GM23338 (cell line): Measurements from ENCODE around the gene MTHFD1L. TPM values are rescaled to one million over a fixed set of nuclear protein-coding genes. Genes with fewer than 3 reads are reported as not detected.

ENCODE experiments used
- ATAC-seq: fragments of 200-7000 bp; cut with Tn5 transposase; 3 replicates; pipeline ENCODE4 v1.9.1; 2020
- DNase-seq: peaks from one replicate; pipeline ENCODE4 v3.0.0-alpha.2; 2015; ENCODE audit warnings: low spot score
- H2AFZ ChIP-seq: fragments of 200-600 bp; sonication (generic); 2 replicates; pipeline ENCODE4 v1.8.0; 2016; ENCODE audit warnings: antibody characterized with exemption, mild to moderate bottlenecking, moderate library complexity
- H3F3A ChIP-seq: fragments of 200-600 bp; sonication (generic); replicated peaks from 2 replicates; pipeline ENCODE4 v1.8.0; 2017; ENCODE audit warnings: antibody characterized with exemption, mixed run types, low read depth
- H3K27ac ChIP-seq: fragments of 200-600 bp; sonication (generic); 2 replicates; pipeline ENCODE4 v1.6.1; 2016; ENCODE audit warnings: low read depth
- H3K27me3 ChIP-seq: fragments of 200-600 bp; sonication (generic); 2 replicates; pipeline ENCODE4 v1.8.0; 2016; ENCODE audit warnings: mild to moderate bottlenecking, mixed run types, moderate library complexity; ENCODE audit not compliant: insufficient read depth
- H3K36me3 ChIP-seq: fragments of 200-600 bp; sonication (generic); 2 replicates; pipeline ENCODE4 v1.8.0; 2016; ENCODE audit warnings: mild to moderate bottlenecking; ENCODE audit not compliant: insufficient read depth
- H3K4me1 ChIP-seq: fragments of 200-600 bp; sonication (generic); 2 replicates; pipeline ENCODE4 v1.8.0; 2016; ENCODE audit warnings: mild to moderate bottlenecking, moderate library complexity; ENCODE audit not compliant: insufficient read depth
- H3K4me2 ChIP-seq: fragments of 200-600 bp; sonication (generic); 2 replicates; pipeline ENCODE4 v1.7.1; 2017; ENCODE audit warnings: mixed run types
- H3K4me3 ChIP-seq: fragments of 200-600 bp; sonication (generic); 2 replicates; pipeline ENCODE4 v1.6.1; 2016; ENCODE audit warnings: mixed run types
- H3K79me2 ChIP-seq: fragments of 200-600 bp; sonication (generic); replicated peaks from 2 replicates; pipeline ENCODE4 v1.8.0; 2017; ENCODE audit warnings: mild to moderate bottlenecking; ENCODE audit not compliant: insufficient read depth
- H3K9me2 ChIP-seq: fragments of 200-600 bp; sonication (generic); 2 replicates; pipeline ENCODE4 v1.8.0; 2017; ENCODE audit not compliant: insufficient read depth
- H4K20me1 ChIP-seq: fragments of 200-600 bp; sonication (generic); replicated peaks from 2 replicates; pipeline ENCODE4 v1.8.0; 2017; ENCODE audit warnings: mild to moderate bottlenecking; ENCODE audit not compliant: insufficient read depth
- H3K27ac Mint-ChIP-seq: 2 replicates; pipeline ENCODE4 v1.8.0; 2020; ENCODE audit warnings: inconsistent platforms, mild to moderate bottlenecking, moderate library complexity, mixed read lengths
- H3K27me3 Mint-ChIP-seq: 3 replicates; pipeline ENCODE4 v1.8.0; 2022; ENCODE audit warnings: low read depth, mild to moderate bottlenecking, moderate library complexity, mixed read lengths, inconsistent platforms; ENCODE audit not compliant: insufficient read depth, poor library complexity
- H3K36me3 Mint-ChIP-seq: 3 replicates; pipeline ENCODE4 v1.8.0; 2021; ENCODE audit warnings: low read depth, mild to moderate bottlenecking, inconsistent platforms, moderate library complexity, mixed read lengths
- H3K4me1 Mint-ChIP-seq: 3 replicates; pipeline ENCODE4 v1.8.0; 2020; ENCODE audit warnings: mild to moderate bottlenecking, inconsistent platforms, mixed read lengths
- H3K4me3 Mint-ChIP-seq: 3 replicates; pipeline ENCODE4 v1.8.0; 2021; ENCODE audit warnings: moderate library complexity, mild to moderate bottlenecking, inconsistent platforms, mixed read lengths
- H3K9me3 Mint-ChIP-seq: 3 replicates; pipeline ENCODE4 v1.8.0; 2020; ENCODE audit warnings: moderate library complexity, mild to moderate bottlenecking, inconsistent platforms, mixed read lengths
- CREB1 ChIP-seq: fragments of 250-450 bp; sonication (Bioruptor Pico); IDR thresholded peaks from 2 replicates; pipeline ENCODE4 v1.5.0; 2020; ENCODE audit warnings: low read depth, mild to moderate bottlenecking, moderate library complexity
- ETS1 ChIP-seq: IDR thresholded peaks from 2 replicates; pipeline ENCODE4 v1.6.1; 2016; ENCODE audit warnings: antibody characterized with exemption
- EZH2 ChIP-seq: fragments of 200-600 bp; sonication (generic); IDR thresholded peaks from one replicate; pipeline ENCODE4 v1.8.0; 2017; ENCODE audit warnings: antibody characterized with exemption, mild to moderate bottlenecking, low read depth; ENCODE audit not compliant: unreplicated experiment
- EZH2phosphoT487 ChIP-seq: fragments of 200-600 bp; sonication (generic); IDR thresholded peaks from one replicate; pipeline ENCODE4 v1.8.1; 2018; ENCODE audit warnings: antibody characterized with exemption; ENCODE audit not compliant: unreplicated experiment
- NANOG ChIP-seq: IDR thresholded peaks from 2 replicates; pipeline ENCODE4 v1.6.1; 2016; ENCODE audit warnings: antibody characterized with exemption, borderline replicate concordance
- POLR2AphosphoS5 ChIP-seq: IDR thresholded peaks from 2 replicates; pipeline ENCODE4 v1.6.1; 2016; ENCODE audit warnings: antibody characterized with exemption, low read depth
- REST ChIP-seq: IDR thresholded peaks from one replicate; pipeline ENCODE4 v1.6.1; 2018; ENCODE audit warnings: antibody characterized with exemption; ENCODE audit not compliant: unreplicated experiment
- STAT1 ChIP-seq: IDR thresholded peaks from one replicate; pipeline ENCODE4 v1.6.1; 2016; ENCODE audit warnings: antibody characterized with exemption; ENCODE audit not compliant: unreplicated experiment
- ZNF114 ChIP-seq: fragments of 250-450 bp; sonication (Bioruptor Pico); IDR thresholded peaks from 2 replicates; pipeline ENCODE4 v1.5.0; 2020; ENCODE audit warnings: mild to moderate bottlenecking, moderate library complexity
- ZNF331 ChIP-seq: fragments of 250-450 bp; sonication (Bioruptor Pico); IDR thresholded peaks from 2 replicates; pipeline ENCODE4 v1.5.0; 2020; ENCODE audit warnings: low read depth, mild to moderate bottlenecking, moderate library complexity
- polyA plus RNA-seq: library from polyadenylated mRNA; unstranded; fragments of >200 nt; fragmentation: Nextera tagmentation; extraction: Ambion mirVana; gene quantifications from 2 replicates; pipeline ENCODE4 v1.2.1, GENCODE V29; 2016
- total RNA-seq: library from RNA; depleted of rRNA; stranded (reverse); fragments of >200 nt; shearing (Covaris generic); gene quantifications from 2 replicates; pipeline ENCODE4 v1.2.3, GENCODE V29; 2014
- TF ChIP-seq, protein P1 (sequence below): fragments of 250-450 bp; sonication (Bioruptor Pico); IDR thresholded peaks from 2 replicates; pipeline ENCODE4 v1.5.0; 2020; ENCODE audit warnings: mild to moderate bottlenecking, moderate library complexity

The MTHFD1L gene
- total and polyA plus RNA-seq, 2 experiments from 2014 or later, result 53.2 to 66.8 TPM

- no peaks in the 10 kb centered on the region for H3K79me2 ChIP-seq
- Mint-ChIP-seq H3K27ac (no peak overlapping the region), H3K36me3 (peaks cover 31% of the 10 kb centered on the region), H3K9me3 (no peaks in the 10 kb centered on the region), H3K4me3 (no peak overlapping the region), H3K27me3 (peaks cover 6% of the 10 kb centered on the region), H3K4me1 (no peaks in the 10 kb centered on the region)
- no peaks in the 10 kb centered on the region for H3K27me3 ChIP-seq
- no peak overlapping the region for H3K4me2 ChIP-seq
- H3K27ac ChIP-seq, result no peak overlapping the region
- ATAC-seq (no peak), DNase-seq (no peak)
- no peaks in the 10 kb centered on the region for H3F3A ChIP-seq
- H3K4me1 ChIP-seq, result no peaks in the 10 kb centered on the region
- H4K20me1 ChIP-seq, result no peaks in the 10 kb centered on the region
- no peaks in the 10 kb centered on the region for H3K36me3 ChIP-seq
- no peaks in the 10 kb centered on the region for H3K9me2 ChIP-seq
- no peak overlapping the region for H3K4me3 ChIP-seq
- no peak overlapping the region for H2AFZ ChIP-seq
- no peak for TF ChIP-seq POLR2AphosphoS5
- no peak for TF ChIP-seq NANOG
- no peak for TF ChIP-seq EZH2
- TF ChIP-seq ZNF331 (CRISPR knock-in tag), result no peak
- no peak for TF ChIP-seq ZNF114 (CRISPR knock-in tag)
Observed at GRCh38 chr6:151069641-151070040, 204.1 kb downstream of the MTHFD1L start.

DNA sequence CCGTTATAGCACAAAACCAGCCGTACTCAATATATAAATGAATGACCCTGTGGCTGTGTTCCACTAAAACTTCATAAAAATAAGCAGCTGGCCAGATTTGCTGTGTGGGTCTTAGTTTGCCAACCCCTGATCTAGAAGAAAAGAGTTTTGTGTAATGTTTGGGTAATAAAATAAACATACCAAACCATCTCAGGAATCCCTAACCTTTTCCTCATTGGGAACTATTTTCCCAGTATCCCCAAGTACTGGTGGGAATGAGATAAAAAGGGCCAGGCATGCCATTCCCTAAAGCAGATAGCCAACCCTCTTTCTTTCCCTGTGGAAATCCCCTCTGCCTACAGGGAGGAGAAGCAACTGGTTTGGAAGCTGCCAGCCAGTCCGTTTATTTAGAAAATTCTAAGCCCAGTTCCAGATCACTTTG lies 205.1 kb downstream of the MTHFD1L start:
- ATAC-seq, result no peak
- H3K27ac Mint-ChIP-seq, result no peak overlapping the region
- H3K27ac ChIP-seq, result no peak overlapping the region
- H3K36me3 ChIP-seq, result no peaks in the 10 kb centered on the region
- peaks cover 4% of the 10 kb centered on the region for H3K27me3 Mint-ChIP-seq
- H3K4me3 ChIP-seq, result no peak overlapping the region
- no peaks in the 10 kb centered on the region for H3K9me3 Mint-ChIP-seq
- H4K20me1 ChIP-seq, result no peaks in the 10 kb centered on the region
- H3F3A ChIP-seq, result no peaks in the 10 kb centered on the region
- H3K27me3 ChIP-seq, result no peaks in the 10 kb centered on the region
- H3K36me3 Mint-ChIP-seq, result peaks cover 26% of the 10 kb centered on the region
- H3K4me1 Mint-ChIP-seq, result no peaks in the 10 kb centered on the region
- H3K9me2 ChIP-seq, result no peaks in the 10 kb centered on the region
- DNase-seq, result no peak
- H3K4me3 Mint-ChIP-seq, result no peak overlapping the region
- no peaks in the 10 kb centered on the region for H3K79me2 ChIP-seq
- no peaks in the 10 kb centered on the region for H3K4me1 ChIP-seq
- H2AFZ ChIP-seq, result no peak overlapping the region
- H3K4me2 ChIP-seq, result no peak overlapping the region
- TF ChIP-seq CREB1 (CRISPR knock-in tag), result no peak
- no peak for TF ChIP-seq STAT1
- TF ChIP-seq ZNF114 (CRISPR knock-in tag), result no peak
- no peak for TF ChIP-seq ETS1
- TF ChIP-seq EZH2, result no peak
- TF ChIP-seq, protein P1, sequence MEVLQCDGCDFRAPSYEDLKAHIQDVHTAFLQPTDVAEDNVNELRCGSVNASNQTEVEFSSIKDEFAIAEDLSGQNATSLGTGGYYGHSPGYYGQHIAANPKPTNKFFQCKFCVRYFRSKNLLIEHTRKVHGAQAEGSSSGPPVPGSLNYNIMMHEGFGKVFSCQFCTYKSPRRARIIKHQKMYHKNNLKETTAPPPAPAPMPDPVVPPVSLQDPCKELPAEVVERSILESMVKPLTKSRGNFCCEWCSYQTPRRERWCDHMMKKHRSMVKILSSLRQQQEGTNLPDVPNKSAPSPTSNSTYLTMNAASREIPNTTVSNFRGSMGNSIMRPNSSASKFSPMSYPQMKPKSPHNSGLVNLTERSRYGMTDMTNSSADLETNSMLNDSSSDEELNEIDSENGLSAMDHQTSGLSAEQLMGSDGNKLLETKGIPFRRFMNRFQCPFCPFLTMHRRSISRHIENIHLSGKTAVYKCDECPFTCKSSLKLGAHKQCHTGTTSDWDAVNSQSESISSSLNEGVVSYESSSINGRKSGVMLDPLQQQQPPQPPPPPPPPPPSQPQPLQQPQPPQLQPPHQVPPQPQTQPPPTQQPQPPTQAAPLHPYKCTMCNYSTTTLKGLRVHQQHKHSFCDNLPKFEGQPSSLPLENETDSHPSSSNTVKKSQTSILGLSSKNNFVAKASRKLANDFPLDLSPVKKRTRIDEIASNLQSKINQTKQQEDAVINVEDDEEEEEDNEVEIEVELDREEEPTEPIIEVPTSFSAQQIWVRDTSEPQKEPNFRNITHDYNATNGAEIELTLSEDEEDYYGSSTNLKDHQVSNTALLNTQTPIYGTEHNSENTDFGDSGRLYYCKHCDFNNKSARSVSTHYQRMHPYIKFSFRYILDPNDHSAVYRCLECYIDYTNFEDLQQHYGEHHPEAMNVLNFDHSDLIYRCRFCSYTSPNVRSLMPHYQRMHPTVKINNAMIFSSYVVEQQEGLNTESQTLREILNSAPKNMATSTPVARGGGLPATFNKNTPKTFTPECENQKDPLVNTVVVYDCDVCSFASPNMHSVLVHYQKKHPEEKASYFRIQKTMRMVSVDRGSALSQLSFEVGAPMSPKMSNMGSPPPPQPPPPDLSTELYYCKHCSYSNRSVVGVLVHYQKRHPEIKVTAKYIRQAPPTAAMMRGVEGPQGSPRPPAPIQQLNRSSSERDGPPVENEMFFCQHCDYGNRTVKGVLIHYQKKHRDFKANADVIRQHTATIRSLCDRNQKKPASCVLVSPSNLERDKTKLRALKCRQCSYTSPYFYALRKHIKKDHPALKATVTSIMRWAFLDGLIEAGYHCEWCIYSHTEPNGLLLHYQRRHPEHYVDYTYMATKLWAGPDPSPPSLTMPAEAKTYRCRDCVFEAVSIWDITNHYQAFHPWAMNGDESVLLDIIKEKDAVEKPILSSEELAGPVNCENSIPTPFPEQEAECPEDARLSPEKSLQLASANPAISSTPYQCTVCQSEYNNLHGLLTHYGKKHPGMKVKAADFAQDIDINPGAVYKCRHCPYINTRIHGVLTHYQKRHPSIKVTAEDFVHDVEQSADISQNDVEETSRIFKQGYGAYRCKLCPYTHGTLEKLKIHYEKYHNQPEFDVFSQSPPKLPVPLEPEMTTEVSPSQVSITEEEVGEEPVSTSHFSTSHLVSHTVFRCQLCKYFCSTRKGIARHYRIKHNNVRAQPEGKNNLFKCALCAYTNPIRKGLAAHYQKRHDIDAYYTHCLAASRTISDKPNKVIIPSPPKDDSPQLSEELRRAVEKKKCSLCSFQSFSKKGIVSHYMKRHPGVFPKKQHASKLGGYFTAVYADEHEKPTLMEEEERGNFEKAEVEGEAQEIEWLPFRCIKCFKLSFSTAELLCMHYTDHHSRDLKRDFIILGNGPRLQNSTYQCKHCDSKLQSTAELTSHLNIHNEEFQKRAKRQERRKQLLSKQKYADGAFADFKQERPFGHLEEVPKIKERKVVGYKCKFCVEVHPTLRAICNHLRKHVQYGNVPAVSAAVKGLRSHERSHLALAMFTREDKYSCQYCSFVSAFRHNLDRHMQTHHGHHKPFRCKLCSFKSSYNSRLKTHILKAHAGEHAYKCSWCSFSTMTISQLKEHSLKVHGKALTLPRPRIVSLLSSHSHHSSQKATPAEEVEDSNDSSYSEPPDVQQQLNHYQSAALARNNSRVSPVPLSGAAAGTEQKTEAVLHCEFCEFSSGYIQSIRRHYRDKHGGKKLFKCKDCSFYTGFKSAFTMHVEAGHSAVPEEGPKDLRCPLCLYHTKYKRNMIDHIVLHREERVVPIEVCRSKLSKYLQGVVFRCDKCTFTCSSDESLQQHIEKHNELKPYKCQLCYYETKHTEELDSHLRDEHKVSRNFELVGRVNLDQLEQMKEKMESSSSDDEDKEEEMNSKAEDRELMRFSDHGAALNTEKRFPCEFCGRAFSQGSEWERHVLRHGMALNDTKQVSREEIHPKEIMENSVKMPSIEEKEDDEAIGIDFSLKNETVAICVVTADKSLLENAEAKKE (CRISPR knock-in tag), result no peak
- no peak for TF ChIP-seq ZNF331 (CRISPR knock-in tag)
- no peak for TF ChIP-seq REST
- no peak for TF ChIP-seq POLR2AphosphoS5
- no peak for TF ChIP-seq NANOG
- TF ChIP-seq EZH2phosphoT487, result no peak
